Neural crest cell (in vitro differentiated cells): ENCODE measurements around the gene PALB2. TPM values are rescaled to one million over a fixed set of nuclear protein-coding genes. Genes with fewer than 3 reads are reported as not detected.
"Not testable (repeated sequence)": the region's sequence is repeated elsewhere in the genome, so short reads cannot be mapped to it uniquely, and the experiment has no call there.

Source experiments
- DNase-seq: peaks from one replicate; pipeline ENCODE4 v3.0.0; 2021; ENCODE audit warnings: low read depth, mixed read lengths, low spot score
- H3K27ac Mint-ChIP-seq: one replicate; pipeline ENCODE4 v1.8.0; 2021; ENCODE audit warnings: mild to moderate bottlenecking, mixed read lengths; ENCODE audit not compliant: unreplicated experiment
- H3K27me3 Mint-ChIP-seq: 2 replicates; pipeline ENCODE4 v1.8.0; 2021; ENCODE audit warnings: low read depth, mild to moderate bottlenecking, mixed read lengths
- H3K36me3 Mint-ChIP-seq: 2 replicates; pipeline ENCODE4 v1.8.0; 2021; ENCODE audit warnings: low read depth, mild to moderate bottlenecking, mixed read lengths
- H3K4me1 Mint-ChIP-seq: 2 replicates; pipeline ENCODE4 v1.8.0; 2021; ENCODE audit warnings: mixed read lengths
- H3K4me3 Mint-ChIP-seq: one replicate; pipeline ENCODE4 v1.8.0; 2021; ENCODE audit warnings: mild to moderate bottlenecking, mixed read lengths
- H3K9me3 Mint-ChIP-seq: 2 replicates; pipeline ENCODE4 v1.8.0; 2021; ENCODE audit warnings: mixed read lengths
- total RNA-seq: library from RNA; stranded (reverse); gene quantifications from 2 replicates; pipeline ENCODE4 v1.2.1, GENCODE V29; 2021
- TF ChIP-seq, protein P1 (sequence below): fragments of 200-600 bp; sonication (generic); conservative IDR thresholded peaks from 2 replicates; pipeline ENCODE4 v1.5.0; 2021; ENCODE audit warnings: antibody characterized with exemption, mild to moderate bottlenecking

The PALB2 gene
- total RNA-seq, 1 donor from 2014 or later = 25.6 TPM

DNA sequence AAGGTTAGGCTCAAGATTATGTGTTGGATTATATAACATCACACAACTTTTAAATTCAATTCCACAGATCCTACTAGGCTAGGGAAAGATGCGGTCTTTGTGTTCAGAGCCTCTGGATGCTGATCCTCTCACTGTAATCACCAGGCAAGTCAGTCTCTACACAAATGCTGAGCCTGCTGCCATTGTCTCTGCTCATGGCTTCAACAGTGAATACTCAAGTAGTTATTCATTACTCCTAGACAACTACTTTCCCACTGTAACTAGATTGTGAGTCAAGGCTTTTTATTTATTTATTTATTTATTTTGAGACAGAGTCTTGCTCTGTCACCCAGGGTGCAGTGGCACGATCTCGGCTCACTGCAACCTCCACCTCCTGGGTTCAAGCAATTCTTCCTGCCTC lies 29.2 kb downstream of the PALB2 start:
- TF ChIP-seq, protein P1, sequence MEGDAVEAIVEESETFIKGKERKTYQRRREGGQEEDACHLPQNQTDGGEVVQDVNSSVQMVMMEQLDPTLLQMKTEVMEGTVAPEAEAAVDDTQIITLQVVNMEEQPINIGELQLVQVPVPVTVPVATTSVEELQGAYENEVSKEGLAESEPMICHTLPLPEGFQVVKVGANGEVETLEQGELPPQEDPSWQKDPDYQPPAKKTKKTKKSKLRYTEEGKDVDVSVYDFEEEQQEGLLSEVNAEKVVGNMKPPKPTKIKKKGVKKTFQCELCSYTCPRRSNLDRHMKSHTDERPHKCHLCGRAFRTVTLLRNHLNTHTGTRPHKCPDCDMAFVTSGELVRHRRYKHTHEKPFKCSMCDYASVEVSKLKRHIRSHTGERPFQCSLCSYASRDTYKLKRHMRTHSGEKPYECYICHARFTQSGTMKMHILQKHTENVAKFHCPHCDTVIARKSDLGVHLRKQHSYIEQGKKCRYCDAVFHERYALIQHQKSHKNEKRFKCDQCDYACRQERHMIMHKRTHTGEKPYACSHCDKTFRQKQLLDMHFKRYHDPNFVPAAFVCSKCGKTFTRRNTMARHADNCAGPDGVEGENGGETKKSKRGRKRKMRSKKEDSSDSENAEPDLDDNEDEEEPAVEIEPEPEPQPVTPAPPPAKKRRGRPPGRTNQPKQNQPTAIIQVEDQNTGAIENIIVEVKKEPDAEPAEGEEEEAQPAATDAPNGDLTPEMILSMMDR = no peak
- DNase-seq = no peak
- Mint-ChIP-seq H3K4me3 (no peak overlapping the region), H3K9me3 (no peaks in the 10 kb centered on the region), H3K27me3 (no peaks in the 10 kb centered on the region), H3K4me1 (no peaks in the 10 kb centered on the region), H3K36me3 (peaks cover 5% of the 10 kb centered on the region), H3K27ac (no peak overlapping the region)

- H3K36me3 Mint-ChIP-seq, H3K4me3 Mint-ChIP-seq, H3K27me3 Mint-ChIP-seq, H3K9me3 Mint-ChIP-seq, H3K27ac Mint-ChIP-seq, H3K4me1 Mint-ChIP-seq, DNase-seq: not testable (repeated sequence)
These were observed 30.2 kb downstream of the PALB2 start for GRCh38 chr16:23610905-23611304.

GRCh38 chr16:23609929-23610328 lies 31.2 kb downstream of the PALB2 start:
- H3K9me3 Mint-ChIP-seq = no peaks in the 10 kb centered on the region
- TF ChIP-seq, protein P1 = no peak
- H3K4me3 Mint-ChIP-seq = no peak overlapping the region
- DNase-seq = no peak
- H3K27me3 Mint-ChIP-seq = no peaks in the 10 kb centered on the region
- no peaks in the 10 kb centered on the region for H3K36me3 Mint-ChIP-seq
- no peak overlapping the region for H3K27ac Mint-ChIP-seq
- H3K4me1 Mint-ChIP-seq = no peaks in the 10 kb centered on the region

GRCh38 chr16:23608194-23608593 lies 32.9 kb downstream of the PALB2 start:
- Mint-ChIP-seq H3K4me3 (no peak overlapping the region), H3K27me3 (no peaks in the 10 kb centered on the region)

GRCh38 chr16:23607726-23608125 lies 33.4 kb downstream of the PALB2 start:
- Mint-ChIP-seq H3K27me3 (no peaks in the 10 kb centered on the region), H3K4me3 (no peak overlapping the region), H3K36me3 (peaks cover 2% of the 10 kb centered on the region), H3K9me3 (no peaks in the 10 kb centered on the region), H3K4me1 (no peaks in the 10 kb centered on the region), H3K27ac (no peak overlapping the region)
- no peak for DNase-seq
- TF ChIP-seq, protein P1 = no peak

More at GRCh38 chr16:23608194-23608593, 32.9 kb downstream of the PALB2 start:
- TF ChIP-seq, protein P1 = no peak
- Mint-ChIP-seq H3K9me3 (no peaks in the 10 kb centered on the region), H3K4me1 (no peaks in the 10 kb centered on the region), H3K27ac (no peak overlapping the region), H3K36me3 (peaks cover 2% of the 10 kb centered on the region)
- no peak for DNase-seq

DNA sequence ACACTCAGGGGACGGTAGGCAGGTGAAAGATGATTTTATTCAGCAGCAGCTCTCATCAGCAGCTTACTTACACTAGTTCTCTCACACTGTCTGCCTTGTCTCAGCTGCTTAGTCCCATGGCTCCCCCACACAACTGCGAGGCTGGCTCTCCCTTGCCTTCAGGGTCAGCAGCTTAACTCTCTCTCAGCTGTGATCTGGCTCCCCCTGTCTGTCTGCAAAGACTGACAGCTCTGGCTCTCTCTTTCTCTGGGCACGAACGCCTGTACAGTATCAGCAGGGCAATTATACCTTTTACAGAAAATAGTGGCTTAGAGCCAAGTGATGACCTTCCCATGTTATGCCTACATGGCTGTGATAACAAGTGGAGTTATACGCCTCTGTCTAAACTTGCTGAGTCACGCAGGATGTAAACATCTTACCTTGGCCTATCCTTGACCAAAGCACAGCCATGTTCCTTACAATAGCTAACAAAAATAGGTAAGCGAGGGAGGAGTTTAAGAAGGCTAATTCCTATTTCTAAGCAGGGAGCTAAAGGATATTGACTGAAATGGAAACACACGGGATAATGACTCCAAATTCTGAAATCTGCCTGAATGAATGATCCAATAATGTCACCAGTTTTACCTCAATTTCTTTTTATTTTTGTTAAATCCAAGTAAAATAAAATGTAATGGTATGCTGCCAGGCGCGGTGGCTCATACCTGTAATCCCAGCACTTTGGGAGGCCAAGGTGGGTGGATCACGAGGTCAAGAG lies 43.9 kb downstream of the PALB2 start:
- TF ChIP-seq, protein P1 = no peak
- H3K27me3 Mint-ChIP-seq = no peaks in the 10 kb centered on the region
- H3K4me3 Mint-ChIP-seq = peak overlapping the region; percentile 31
- no peak overlapping the region for H3K27ac Mint-ChIP-seq
- H3K4me1 Mint-ChIP-seq = peaks cover 7% of the 10 kb centered on the region
- H3K36me3 Mint-ChIP-seq = peaks cover 2% of the 10 kb centered on the region
- no peaks in the 10 kb centered on the region for H3K9me3 Mint-ChIP-seq
- DNase-seq = peak; percentile 6
